ENCODE measurements around the gene TMEM59L.

Gene TMEM59L

GRCh38 chr19:18648973-18649315 is 36.3 kb downstream of the TMEM59L start:
- DNase-seq: no peak
- TF ChIP-seq GATA1 (IDR thresholded peaks at IDR 0.05; ENCODE audit: low read depth, low read length): no peak
- no peak for TF ChIP-seq POLR2A (IDR thresholded peaks at IDR 0.05; ENCODE audit: low read length)

GRCh38 chr19:18649371-18650020 is 36.8 kb downstream of the TMEM59L start:
- DNase-seq: no peak

GRCh38 chr19:18650021-18650390 is 37.3 kb downstream of the TMEM59L start:
- TF ChIP-seq GATA1 (IDR thresholded peaks at IDR 0.05; ENCODE audit: low read depth, low read length): no peak
- no peak for TF ChIP-seq POLR2A (IDR thresholded peaks at IDR 0.05; ENCODE audit: low read length)
- DNase-seq: no peak

More at GRCh38 chr19:18649371-18650020, 36.8 kb downstream of the TMEM59L start:
- TF ChIP-seq GATA1 (IDR thresholded peaks at IDR 0.05; ENCODE audit: low read depth, low read length): no peak
- no peak for TF ChIP-seq POLR2A (IDR thresholded peaks at IDR 0.05; ENCODE audit: low read length)

GRCh38 chr19:18650468-18651041 is 37.9 kb downstream of the TMEM59L start:
- TF ChIP-seq GATA1 (IDR thresholded peaks at IDR 0.05; ENCODE audit: low read depth, low read length): no peak
- TF ChIP-seq POLR2A (IDR thresholded peaks at IDR 0.05; ENCODE audit: low read length): no peak
- DNase-seq: no peak

- TF ChIP-seq POLR2A (IDR thresholded peaks at IDR 0.05; ENCODE audit: low read length): no peak
- no peak for TF ChIP-seq GATA1 (IDR thresholded peaks at IDR 0.05; ENCODE audit: low read depth, low read length)
- no peak for DNase-seq
These were observed 38.6 kb downstream of the TMEM59L start for GRCh38 chr19:18651300-18651699.

GRCh38 chr19:18651733-18652132 is 39.1 kb downstream of the TMEM59L start:
- no peak for DNase-seq
- TF ChIP-seq POLR2A (IDR thresholded peaks at IDR 0.05; ENCODE audit: low read length): no peak
- no peak for TF ChIP-seq GATA1 (IDR thresholded peaks at IDR 0.05; ENCODE audit: low read depth, low read length)

GRCh38 chr19:18653853-18654252 is 41.2 kb downstream of the TMEM59L start:
- no peak for TF ChIP-seq POLR2A (IDR thresholded peaks at IDR 0.05; ENCODE audit: low read length)
- DNase-seq: no peak

- TF ChIP-seq POLR2A (IDR thresholded peaks at IDR 0.05; ENCODE audit: low read length) (no peak), GATA1 (IDR thresholded peaks at IDR 0.05; ENCODE audit: low read depth, low read length) (no peak)
- no peak for DNase-seq
These were observed 41.8 kb downstream of the TMEM59L start for GRCh38 chr19:18654469-18654868.

- TF ChIP-seq GATA1 (IDR thresholded peaks at IDR 0.05; ENCODE audit: low read depth, low read length) (no peak), POLR2A (IDR thresholded peaks at IDR 0.05; ENCODE audit: low read length) (no peak)
- no peak for DNase-seq
These were observed 42.6 kb downstream of the TMEM59L start for GRCh38 chr19:18655173-18655844.

- DNase-seq: no peak
These were observed 43.8 kb downstream of the TMEM59L start for GRCh38 chr19:18656337-18657086.

GRCh38 chr19:18657590-18658365 is 45.1 kb downstream of the TMEM59L start:
- no peak for TF ChIP-seq POLR2A (IDR thresholded peaks at IDR 0.05; ENCODE audit: low read length)
- no peak for TF ChIP-seq GATA1 (IDR thresholded peaks at IDR 0.05; ENCODE audit: low read depth, low read length)
- no peak for DNase-seq

More at GRCh38 chr19:18656337-18657086, 43.8 kb downstream of the TMEM59L start:
- no peak for TF ChIP-seq POLR2A (IDR thresholded peaks at IDR 0.05; ENCODE audit: low read length)
- TF ChIP-seq GATA1 (IDR thresholded peaks at IDR 0.05; ENCODE audit: low read depth, low read length): no peak

- TF ChIP-seq POLR2A (IDR thresholded peaks at IDR 0.05; ENCODE audit: low read length) (no peak), GATA1 (IDR thresholded peaks at IDR 0.05; ENCODE audit: low read depth, low read length) (no peak)
These were observed 45.7 kb downstream of the TMEM59L start for GRCh38 chr19:18658366-18658855.

GRCh38 chr19:18659281-18660050 is 46.8 kb downstream of the TMEM59L start:
- TF ChIP-seq GATA1 (IDR thresholded peaks at IDR 0.05; ENCODE audit: low read depth, low read length): no peak
- no peak for TF ChIP-seq POLR2A (IDR thresholded peaks at IDR 0.05; ENCODE audit: low read length)
- DNase-seq: no peak

More at GRCh38 chr19:18658366-18658855, 45.7 kb downstream of the TMEM59L start:
- no peak for DNase-seq

Measured in erythroblast (primary cell).